Endothelial cell (in vitro differentiated cells): ENCODE data around the gene TRAPPC8. TPM values are rescaled to one million over a fixed set of nuclear protein-coding genes. Genes with fewer than 3 reads are reported as not detected.

ENCODE experiments used
- DNase-seq: peaks from one replicate; pipeline ENCODE4 v3.0.0; 2021; ENCODE audit warnings: low spot score
- H3K27ac Mint-ChIP-seq: one replicate; pipeline ENCODE4 v1.8.0; 2021; ENCODE audit warnings: mixed read lengths, inconsistent platforms; ENCODE audit not compliant: unreplicated experiment
- H3K27me3 Mint-ChIP-seq: one replicate; pipeline ENCODE4 v1.8.0; 2021; ENCODE audit warnings: mild to moderate bottlenecking, moderate library complexity, mixed read lengths, inconsistent platforms; ENCODE audit not compliant: unreplicated experiment
- H3K36me3 Mint-ChIP-seq: one replicate; pipeline ENCODE4 v1.8.0; 2021; ENCODE audit warnings: mild to moderate bottlenecking, low read depth, mixed read lengths, inconsistent platforms; ENCODE audit not compliant: unreplicated experiment
- H3K4me1 Mint-ChIP-seq: one replicate; pipeline ENCODE4 v1.8.0; 2021; ENCODE audit warnings: mild to moderate bottlenecking, mixed read lengths, inconsistent platforms; ENCODE audit not compliant: unreplicated experiment
- H3K4me3 Mint-ChIP-seq: one replicate; pipeline ENCODE4 v1.8.0; 2021; ENCODE audit warnings: mild to moderate bottlenecking, mixed read lengths, inconsistent platforms; ENCODE audit not compliant: unreplicated experiment
- H3K9me3 Mint-ChIP-seq: one replicate; pipeline ENCODE4 v1.8.0; 2021; ENCODE audit warnings: mixed read lengths, inconsistent platforms; ENCODE audit not compliant: unreplicated experiment
- CTCF ChIP-seq: fragments of 200-600 bp; sonication (generic); IDR thresholded peaks from one replicate; pipeline ENCODE4 v1.5.0; 2021; ENCODE audit warnings: antibody characterized with exemption; ENCODE audit not compliant: unreplicated experiment
- total RNA-seq: library from RNA; stranded (reverse); fragmentation: NEBNext Ultra II Directional; extraction: Animal tissue kit (Norgen Biotek cat#: 25700); gene quantifications from one replicate; pipeline ENCODE4 v1.2.1, GENCODE V29; 2021; ENCODE audit not compliant: unreplicated experiment

TRAPPC8 gene
- total RNA-seq, 1 donor from 2014 or later = 40.7 TPM

GRCh38 chr18:31980863-31981262 lies 37.9 kb upstream of the TRAPPC8 start:
- Mint-ChIP-seq H3K36me3 (peaks cover 7% of the 10 kb centered on the region), H3K27ac (no peak overlapping the region), H3K4me3 (no peak overlapping the region), H3K27me3 (peaks cover 2% of the 10 kb centered on the region), H3K4me1 (no peaks in the 10 kb centered on the region), H3K9me3 (no peaks in the 10 kb centered on the region)
- DNase-seq = no peak
- no peak for TF ChIP-seq CTCF

- no peak overlapping the region for H3K4me3 Mint-ChIP-seq
- peaks cover 8% of the 10 kb centered on the region for H3K36me3 Mint-ChIP-seq
Observed at GRCh38 chr18:31979714-31980113, 36.8 kb upstream of the TRAPPC8 start.

GRCh38 chr18:31978616-31979015 lies 35.7 kb upstream of the TRAPPC8 start:
- Mint-ChIP-seq H3K36me3 (peaks cover 17% of the 10 kb centered on the region), H3K27me3 (peaks cover 11% of the 10 kb centered on the region), H3K27ac (no peak overlapping the region), H3K4me1 (no peaks in the 10 kb centered on the region), H3K4me3 (no peak overlapping the region), H3K9me3 (no peaks in the 10 kb centered on the region)
- TF ChIP-seq CTCF = no peak
- no peak for DNase-seq

More at GRCh38 chr18:31979714-31980113, 36.8 kb upstream of the TRAPPC8 start:
- Mint-ChIP-seq H3K27me3 (peaks cover 8% of the 10 kb centered on the region), H3K27ac (no peak overlapping the region), H3K9me3 (no peaks in the 10 kb centered on the region), H3K4me1 (no peaks in the 10 kb centered on the region)
- no peak for DNase-seq
- TF ChIP-seq CTCF = no peak

- TF ChIP-seq CTCF = peak; percentile 69
- H3K36me3 Mint-ChIP-seq = peaks cover 20% of the 10 kb centered on the region
- peaks cover 2% of the 10 kb centered on the region for H3K9me3 Mint-ChIP-seq
- H3K27ac Mint-ChIP-seq = no peak overlapping the region
- H3K27me3 Mint-ChIP-seq = peaks cover 8% of the 10 kb centered on the region
- no peaks in the 10 kb centered on the region for H3K4me1 Mint-ChIP-seq
- peak; percentile 37 for DNase-seq
- no peak overlapping the region for H3K4me3 Mint-ChIP-seq
Observed at GRCh38 chr18:31977270-31977872, 34.4 kb upstream of the TRAPPC8 start.

- Mint-ChIP-seq H3K27ac (no peak overlapping the region), H3K4me1 (no peaks in the 10 kb centered on the region), H3K27me3 (peaks cover 8% of the 10 kb centered on the region), H3K36me3 (peaks cover 23% of the 10 kb centered on the region), H3K9me3 (peaks cover 6% of the 10 kb centered on the region), H3K4me3 (no peak overlapping the region)
- TF ChIP-seq CTCF = no peak
- no peak for DNase-seq
Observed at GRCh38 chr18:31976242-31976641, 33.3 kb upstream of the TRAPPC8 start.
